GM15510 (cell line): ENCODE measurements around the gene EYA2.

ENCODE experiments used
- POLR2A ChIP-seq: IDR thresholded peaks from 3 replicates; pipeline ENCODE4 v1.6.1; 2011; ENCODE audit warnings: borderline replicate concordance; ENCODE audit not compliant: insufficient read length; ENCODE audit errors: extremely low read depth

The EYA2 gene

DNA sequence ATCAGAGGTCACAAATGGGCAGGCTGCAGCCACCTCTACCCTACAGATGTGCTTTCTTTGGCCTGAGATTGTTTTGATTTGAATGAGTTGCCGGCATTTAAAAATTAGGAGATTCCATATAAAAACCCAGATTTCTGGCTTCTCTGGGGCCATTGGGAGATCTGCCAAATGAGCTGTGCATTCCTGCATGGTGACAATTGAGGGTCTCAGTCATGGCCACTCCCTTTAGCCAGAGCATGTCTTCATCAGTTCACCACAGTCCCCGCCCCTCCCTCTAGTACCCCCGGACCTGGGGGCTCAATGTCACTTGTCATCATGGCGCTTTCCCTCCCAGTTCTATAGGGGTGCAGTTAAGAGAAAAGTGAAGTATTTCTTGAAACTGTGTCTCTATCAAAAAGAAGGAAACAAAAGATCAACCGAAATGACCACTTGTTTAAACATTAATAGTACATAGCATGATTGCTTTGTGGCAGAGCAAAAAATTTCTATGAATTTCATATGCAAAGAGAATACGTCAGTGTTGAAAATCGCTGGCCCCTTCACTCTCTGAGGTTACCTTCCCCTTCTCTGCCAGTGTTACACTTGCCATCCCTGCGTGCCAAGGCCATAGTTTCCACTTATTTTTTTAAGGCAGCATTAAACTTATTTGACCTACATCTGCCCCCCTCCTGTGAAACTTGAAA lies 21.1 kb downstream of the EYA2 start:
- no peak for TF ChIP-seq POLR2A

DNA sequence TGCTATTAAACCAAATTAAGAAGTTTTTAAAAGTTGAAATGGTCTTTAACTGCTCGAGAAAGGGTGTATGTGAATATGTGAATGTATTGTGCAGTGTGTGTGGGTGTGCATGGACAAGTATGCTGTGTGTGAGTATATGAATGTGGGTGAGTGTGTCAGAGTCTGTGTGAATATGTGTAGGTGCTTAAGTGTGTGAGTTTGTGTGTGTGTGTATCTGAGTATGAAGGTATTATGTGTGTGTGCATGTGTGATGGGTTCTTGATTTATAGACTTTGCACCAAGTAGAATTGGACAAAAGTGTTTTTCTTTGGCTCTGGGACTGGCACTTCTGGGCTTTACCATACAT lies 21.6 kb downstream of the EYA2 start:
- TF ChIP-seq POLR2A, result no peak

DNA sequence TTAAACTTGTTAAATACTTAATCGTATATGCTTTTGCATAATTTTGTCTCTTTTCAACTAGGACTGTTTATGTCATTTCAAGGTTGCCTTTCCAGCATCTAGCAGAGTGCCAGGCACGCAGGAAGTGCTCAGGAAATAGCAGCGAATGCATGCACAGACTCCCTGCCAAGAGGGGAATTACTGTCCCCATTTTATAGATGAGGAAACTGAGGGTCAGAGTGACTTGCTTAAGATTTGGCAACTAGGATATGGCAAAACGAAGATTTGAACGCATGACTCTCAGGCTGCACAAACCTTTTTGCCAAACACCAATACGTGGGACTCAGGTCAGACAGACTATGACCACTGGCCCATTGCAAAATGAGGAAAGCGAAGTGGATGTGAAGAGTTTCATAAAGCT lies 22.5 kb downstream of the EYA2 start:
- TF ChIP-seq POLR2A, result no peak

GRCh38 chr20:46920114-46920513 lies 25.5 kb downstream of the EYA2 start:
- TF ChIP-seq POLR2A, result no peak

DNA sequence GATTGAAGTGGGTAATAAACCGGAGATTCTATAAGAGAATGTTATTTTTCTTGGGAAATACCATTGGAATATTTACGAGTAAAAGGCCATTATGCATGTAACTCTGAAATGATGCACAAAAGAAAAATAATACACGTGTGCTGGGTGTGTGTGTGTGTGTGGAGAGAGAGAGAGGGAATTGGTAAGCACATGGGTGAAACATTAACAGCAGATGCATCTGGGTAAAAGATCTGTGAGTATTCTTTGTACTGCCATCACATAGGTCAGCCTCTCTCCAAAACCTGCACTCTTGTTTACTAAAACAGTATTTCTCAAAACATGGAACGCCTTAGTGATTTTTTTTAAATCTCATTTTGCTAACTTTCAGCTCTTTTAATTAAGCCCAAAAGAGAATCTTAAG lies 28.9 kb downstream of the EYA2 start:
- TF ChIP-seq POLR2A, result no peak

DNA sequence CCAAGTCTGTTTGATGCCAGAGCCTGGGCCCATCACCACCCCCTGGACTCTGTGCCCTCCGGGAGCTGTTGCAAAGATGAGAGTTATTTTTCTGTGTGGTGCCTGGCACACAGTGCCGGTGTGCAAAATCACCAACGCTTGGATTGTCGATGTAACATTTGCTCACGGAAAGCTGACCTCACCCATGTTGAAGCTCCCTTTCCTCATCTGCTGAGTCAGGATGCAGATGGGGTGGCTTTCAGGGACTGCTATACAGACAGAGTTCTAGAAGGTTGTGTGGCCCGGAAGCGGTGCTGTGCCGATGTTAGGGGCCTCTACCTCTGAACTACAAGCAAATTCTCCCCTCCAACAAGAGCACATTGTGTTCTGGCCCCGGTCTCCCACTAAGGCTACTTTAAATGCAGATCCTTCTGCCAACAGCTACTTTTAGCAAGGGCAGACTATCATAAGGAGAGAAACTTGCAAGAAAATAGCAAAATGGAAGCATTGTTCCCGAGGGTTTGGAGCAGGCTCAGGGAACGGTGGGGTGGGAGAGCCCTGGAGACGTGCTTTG lies 34.0 kb downstream of the EYA2 start:
- TF ChIP-seq POLR2A, result no peak

DNA sequence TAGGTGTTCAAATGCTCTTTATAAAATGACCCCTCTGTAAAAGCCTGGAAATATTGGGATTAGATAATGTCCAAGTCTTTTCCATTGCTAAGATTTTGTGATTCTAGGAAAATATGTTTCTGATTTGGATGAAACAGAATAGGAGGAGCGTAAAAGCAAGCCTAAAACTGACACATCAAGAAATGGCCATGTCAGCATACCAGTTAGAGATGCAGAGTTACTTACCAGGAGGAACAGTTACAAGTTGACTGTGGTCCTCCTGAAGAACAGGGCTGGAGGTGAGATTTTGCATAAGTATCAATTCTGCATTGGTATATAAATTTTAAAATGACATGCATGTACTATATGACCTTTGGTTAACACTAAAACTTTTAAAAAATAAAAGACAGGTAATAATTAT lies 35.3 kb downstream of the EYA2 start:
- TF ChIP-seq POLR2A, result no peak

- TF ChIP-seq POLR2A, result no peak
These were observed 36.1 kb downstream of the EYA2 start for GRCh38 chr20:46930640-46931339.

DNA sequence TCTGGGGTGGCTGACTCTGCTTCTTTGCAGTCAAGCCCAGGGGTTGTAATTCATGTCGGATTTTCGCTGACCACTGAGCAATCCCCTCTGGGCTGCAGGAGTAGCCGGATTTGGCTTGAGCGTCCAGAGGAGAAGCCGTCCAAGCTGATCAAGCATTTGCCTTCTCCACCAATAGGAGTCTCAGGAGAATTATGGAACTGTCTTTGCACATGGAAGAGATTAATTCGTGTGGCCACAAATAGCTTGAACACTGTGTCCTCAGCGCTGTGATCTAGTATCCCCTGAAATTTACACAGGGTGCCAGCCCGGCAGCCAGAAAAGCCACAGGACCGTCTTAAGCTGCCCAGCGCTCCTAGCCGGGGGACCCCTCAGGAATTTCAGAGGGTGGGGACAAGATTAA lies 37.1 kb downstream of the EYA2 start:
- no peak for TF ChIP-seq POLR2A

DNA sequence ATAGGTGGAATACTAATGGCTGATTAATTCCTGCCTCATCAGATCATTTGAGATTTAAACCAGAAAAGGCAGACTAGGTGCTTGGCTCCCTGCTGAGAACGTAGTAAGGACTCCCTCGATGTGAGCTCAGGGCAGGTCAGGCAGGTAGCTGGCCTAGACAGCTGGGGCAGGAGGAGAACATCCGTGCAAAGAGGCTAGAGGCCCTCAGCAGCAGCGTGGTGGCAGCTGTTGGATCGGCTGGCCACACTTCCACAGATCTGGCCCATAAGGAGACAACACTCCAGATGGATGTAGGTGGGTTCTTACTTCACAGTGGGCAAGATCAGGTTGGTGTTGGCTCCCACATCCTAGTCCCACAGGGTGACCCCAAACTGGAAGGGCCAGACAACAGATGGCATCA lies 38.5 kb downstream of the EYA2 start:
- TF ChIP-seq POLR2A, result no peak

DNA sequence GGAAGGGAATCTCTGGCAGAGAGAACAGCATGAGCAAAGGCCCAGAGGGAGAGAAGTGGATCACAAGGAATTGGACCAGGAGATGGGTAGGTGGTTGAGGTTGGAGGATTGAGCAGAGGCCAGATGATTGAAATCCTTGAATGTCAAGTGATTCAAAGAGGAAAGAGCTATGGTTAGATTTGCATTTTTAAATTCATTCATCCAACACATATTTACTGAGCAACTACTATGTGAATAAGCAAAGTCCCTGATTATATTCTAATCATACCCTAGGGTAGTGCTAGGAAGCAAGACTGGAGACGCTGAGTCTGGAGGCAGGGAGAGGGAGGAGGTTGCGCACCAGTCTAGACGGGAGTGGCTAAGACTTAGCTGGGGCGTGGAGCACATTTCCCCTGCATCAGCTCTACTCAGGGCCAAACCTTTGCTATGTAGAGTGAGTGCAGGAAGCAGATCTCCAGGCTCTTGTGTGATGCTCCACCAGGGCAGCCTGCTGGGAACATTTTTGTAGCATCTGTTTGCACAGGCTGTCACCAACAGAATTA lies 40.2 kb downstream of the EYA2 start:
- no peak for TF ChIP-seq POLR2A

- no peak for TF ChIP-seq POLR2A
These were observed 40.9 kb downstream of the EYA2 start for GRCh38 chr20:46935394-46936017.

- TF ChIP-seq POLR2A, result no peak
These were observed 41.9 kb downstream of the EYA2 start for GRCh38 chr20:46936415-46937156.

- TF ChIP-seq POLR2A, result no peak
These were observed 42.5 kb downstream of the EYA2 start for GRCh38 chr20:46937157-46937523.
